IPS DF 4.7 (cell line): Measurements from ENCODE around the gene SPSB2.

ENCODE experiments used
- DNase-seq: peaks from one replicate; pipeline ENCODE4 v3.0.0-alpha.2; 2013; ENCODE audit warnings: low spot score; ENCODE audit errors: extremely low read depth

The SPSB2 gene

DNA sequence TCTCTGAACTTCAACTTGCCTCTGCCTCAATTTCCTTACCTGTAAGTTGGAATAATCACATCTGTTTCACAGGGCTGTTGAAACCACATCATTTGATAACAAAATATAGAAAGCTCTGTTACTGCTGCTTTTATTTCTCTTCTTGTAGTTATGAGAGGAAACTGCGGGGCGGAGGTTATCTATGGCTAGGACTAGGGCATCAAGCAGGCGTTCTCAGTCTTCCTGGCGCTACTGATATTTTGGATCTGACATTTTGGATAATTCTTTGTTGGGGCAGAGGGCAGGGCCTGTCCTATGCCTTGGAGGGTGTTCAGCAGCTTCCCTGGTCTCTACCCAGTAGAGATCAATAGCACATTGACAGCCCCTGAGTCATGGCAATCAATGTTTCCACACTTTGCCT is 41.0 kb downstream of the SPSB2 start:
- no peak for DNase-seq

DNA sequence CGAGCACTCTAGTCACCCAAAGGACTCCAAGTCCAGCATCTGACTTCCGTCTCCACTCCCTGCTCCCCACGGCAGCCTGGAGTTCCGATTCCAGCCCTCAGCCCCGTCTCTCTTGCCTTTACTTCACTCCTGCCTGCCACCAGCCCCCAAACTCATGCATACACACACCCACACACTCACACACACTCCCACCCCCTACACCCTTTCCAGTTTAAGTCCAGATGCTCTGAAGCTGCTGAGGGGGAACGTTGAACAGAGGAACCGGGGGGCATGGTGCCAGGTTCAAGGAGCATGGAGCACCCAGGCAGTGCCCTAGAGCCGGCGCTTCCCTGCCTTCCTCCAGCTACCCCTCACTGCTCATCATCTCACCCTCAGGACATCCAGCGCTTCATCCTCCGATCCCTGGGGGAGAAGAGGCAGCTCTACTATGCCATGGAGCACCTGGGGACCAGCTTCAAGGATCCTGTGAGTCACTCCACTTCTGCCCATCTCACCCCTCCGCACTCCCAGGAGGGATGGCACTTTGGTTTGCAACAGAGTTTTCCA is 41.6 kb downstream of the SPSB2 start:
- no peak for DNase-seq

DNA sequence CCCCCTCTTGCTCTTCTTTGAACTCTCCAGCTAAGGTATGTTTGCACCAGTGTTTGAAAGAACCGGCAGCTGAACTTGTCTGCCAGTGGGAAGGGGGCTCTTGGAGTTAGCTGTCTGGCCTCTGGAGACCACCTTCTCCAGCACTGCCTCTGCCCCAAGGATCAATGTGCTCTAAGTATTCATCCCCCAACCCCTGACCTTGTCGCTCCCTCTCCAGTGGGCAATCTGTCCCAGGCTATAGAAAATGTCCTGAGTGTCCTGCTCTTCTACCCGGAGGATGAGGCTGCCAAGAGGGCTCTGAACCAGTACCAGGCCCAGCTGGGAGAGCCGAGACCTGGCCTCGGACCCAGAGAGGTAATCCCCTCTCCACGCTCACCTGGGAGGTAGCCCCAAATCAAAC is 42.1 kb downstream of the SPSB2 start:
- DNase-seq, result no peak

DNA sequence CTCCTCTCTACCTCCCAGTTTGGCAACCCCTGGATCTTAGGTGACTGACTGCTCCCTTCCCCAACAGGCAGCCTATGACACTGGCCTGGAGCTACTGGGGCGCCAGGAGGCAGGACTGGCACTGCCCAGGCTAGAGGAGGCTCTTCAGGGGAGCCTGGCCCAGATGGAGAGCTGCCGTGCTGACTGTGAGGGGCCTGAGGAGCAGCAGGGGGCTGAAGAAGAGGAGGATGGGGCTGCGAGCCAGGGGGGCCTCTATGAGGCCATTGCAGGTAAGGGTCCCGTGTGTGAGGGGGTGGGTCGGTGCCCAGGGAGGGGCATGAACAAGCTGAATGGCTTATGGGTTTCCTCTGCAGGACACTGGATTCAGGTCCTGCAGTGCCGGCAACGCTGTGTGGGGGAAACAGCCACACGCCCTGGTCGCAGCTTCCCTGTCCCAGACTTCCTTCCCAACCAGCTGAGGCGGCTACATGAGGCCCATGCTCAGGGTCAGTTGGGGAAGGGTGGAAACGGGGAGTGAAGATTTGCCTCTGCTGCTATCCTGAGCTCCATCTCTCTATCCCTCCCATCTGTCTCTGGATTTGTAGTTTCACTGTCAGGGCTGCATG is 42.7 kb downstream of the SPSB2 start:
- no peak for DNase-seq

DNA sequence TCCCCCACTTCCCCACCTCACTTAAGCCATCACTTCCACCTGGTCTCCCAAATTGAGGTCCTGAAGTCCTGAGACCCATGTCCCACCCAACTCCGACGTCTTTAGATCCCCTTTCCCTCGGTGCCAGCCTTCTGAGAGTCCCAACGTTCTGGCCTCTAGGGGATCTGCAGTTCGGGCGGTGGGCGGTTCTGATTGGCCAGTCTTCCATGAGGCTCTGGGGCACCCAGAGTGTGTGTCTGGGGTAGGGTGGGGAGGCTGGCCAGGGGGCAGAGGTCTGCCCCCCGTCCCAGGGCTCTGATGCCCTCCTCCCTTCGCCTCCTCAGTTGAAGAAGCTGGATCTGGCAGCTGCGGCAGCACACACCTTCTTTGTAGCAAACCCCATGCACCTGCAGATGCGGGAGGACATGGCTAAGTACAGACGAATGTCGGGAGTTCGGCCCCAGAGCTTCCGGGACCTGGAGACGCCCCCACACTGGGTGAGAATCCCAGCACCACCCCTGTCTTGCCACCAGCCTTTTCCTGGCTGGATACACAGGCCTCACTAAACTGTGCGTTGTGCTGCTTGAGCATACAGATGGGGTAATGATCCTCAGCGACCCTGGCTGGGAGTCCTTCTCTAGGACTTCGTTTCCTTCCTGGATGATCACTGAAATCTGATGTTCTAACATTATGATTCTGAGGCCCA is 43.4 kb downstream of the SPSB2 start:
- no peak for DNase-seq

DNA sequence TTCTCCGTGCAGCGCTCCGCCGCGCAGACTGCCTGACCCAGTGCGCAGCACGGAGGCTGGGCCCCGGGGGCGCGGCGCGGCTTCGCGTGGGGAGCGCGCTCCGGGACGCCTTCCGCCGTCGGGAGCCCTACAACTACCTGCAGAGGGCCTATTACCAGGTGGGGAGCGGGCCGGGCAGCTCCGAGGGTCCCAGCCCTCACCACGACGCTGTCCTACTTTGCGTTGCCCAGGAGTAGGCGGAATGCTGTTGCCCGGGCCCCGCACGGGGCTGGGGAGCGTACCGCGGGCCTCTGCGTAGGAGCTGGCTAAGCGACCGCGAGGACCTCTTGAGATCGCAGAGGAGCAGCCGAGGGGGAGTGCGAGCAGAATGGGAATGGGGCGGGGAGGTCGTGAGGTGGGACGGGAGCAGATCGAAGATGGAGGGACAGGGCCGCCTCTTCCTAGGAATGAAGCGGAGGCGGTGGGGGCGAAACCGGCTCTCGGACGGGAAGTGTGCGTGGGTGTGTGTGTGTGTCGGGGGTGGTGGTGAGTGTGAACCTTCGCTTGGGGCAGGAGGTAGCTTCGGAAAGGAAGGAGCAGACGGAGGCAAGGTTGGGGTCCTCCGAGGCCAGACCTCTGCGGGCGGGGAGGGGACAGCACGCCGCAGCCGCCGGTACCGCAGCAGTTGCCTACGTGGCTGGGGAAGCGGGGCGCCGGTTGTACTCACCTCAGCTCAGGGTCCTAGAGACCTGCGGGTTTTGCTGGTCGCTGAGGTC is 44.1 kb downstream of the SPSB2 start:
- no peak for DNase-seq

DNA sequence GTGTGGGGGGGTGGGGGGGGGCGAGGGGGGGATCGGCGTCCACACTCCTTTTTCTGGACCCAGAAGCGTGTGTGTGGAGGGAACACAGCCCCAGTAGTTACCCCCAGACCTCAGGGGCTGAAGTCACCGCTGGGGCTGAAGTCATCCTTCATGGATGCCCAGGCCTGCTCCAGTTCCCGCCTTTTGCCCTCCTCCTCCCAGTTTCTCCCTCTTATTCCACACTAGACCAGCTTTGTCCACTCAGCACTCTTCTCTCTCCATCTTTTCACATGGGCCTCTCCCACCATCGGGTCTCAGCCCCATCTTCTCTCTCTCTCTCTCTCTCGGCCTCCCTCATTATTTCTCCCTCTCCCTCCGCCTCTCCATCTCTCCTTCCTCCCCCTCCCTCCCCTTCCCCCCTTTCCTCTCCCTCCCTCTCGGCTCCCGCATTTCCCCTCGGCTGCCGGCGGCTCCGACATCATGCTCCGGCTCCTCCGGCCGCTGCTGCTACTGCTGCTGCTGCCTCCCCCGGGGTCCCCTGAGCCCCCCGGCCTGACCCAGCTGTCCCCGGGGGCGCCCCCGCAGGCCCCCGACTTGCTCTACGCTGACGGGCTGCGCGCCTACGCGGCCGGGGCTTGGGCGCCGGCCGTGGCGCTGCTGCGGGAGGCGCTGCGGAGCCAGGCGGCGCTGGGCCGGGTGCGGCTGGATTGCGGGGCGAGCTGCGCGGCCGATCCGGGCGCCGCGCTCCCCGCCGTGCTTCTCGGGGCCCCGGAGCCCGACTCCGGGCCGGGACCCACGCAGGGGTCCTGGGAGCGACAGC is 44.9 kb downstream of the SPSB2 start, which contains the start of gene P3H3:
Gene P3H3, plus strand, starts transcription at position 426 of the 799 bp plus-strand sequence. Its CDS starts 34 bp downstream, at position 460.
- no peak for DNase-seq

DNA sequence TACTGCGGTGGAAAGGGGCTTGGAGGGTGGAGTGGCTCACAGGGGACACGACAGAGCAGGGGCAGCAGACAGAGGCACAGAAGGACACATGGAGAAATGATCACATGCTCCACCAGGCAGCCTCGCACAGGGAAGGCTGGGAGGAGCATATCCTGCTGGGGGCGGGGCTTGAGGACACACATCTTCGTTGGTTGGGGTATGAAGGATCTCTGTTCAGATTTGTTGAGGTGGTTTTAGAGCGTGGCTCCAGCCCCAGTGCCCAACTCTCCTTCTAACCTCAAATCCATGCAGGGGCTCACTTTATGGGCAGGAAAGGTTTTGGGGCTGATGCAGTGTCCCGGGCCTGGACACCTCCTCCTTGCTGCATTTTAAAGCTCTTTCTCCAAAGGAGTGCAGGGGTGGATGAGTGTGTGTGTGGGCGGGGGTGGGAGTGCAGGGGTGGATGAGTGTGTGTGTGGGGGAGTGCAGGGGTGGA is 45.6 kb downstream of the SPSB2 start:
- no peak for DNase-seq

DNA sequence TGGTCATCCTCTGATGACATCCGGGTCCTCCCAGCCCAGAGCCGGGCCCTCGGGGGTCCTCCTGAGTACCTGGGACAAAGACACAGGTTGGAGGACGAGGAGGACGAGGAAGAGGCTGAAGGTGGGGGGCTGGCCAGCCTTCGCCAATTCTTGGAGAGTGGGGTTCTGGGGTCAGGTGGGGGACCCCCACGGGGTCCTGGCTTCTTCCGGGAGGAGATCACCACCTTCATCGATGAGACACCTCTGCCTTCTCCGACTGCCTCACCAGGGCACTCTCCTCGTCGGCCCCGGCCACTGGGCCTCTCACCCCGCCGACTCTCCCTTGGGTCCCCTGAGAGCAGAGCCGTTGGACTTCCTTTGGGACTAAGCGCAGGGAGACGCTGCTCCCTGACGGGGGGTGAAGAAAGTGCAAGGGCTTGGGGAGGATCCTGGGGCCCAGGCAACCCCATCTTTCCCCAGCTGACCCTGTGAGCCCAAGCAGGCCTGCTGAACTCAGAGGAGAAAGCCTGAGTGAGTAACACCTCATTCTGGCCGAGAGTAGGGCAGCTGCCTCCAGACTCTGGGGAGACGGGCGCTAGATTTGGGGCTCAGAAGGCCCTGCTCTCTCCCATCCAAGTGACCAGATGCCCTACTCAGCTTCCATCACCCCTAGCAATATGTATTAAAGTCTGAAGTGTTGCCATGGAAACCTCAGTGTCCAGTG is 46.2 kb downstream of the SPSB2 start:
- no peak for DNase-seq

DNA sequence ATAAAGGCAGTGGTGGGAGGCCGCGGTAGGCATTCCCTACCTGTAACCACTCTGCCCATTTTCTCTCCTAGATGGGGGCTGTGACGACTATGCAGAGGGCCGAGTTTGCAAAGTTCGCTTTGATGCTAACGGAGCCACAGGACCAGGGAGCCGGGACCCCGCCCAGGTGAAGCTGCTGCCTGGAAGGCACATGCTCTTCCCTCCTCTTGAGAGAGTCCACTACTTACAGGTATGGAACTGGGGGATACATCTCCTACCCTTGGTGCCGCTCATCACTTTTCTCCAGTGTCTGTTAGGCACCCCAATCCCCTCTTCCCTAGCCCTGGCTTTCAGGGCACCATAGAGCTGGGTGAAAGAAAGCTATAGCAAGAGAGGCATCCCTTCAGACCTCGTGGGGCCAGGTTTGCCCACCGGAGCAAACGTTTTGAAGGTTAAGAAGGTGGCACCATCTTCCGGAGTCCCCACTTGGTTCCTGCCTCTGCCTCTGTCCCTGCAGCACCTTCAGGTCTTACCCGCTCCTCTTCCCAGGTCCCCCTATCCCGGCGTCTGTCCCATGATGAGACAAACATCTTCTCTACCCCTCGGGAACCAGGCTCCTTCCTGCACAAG is 46.9 kb downstream of the SPSB2 start:
- DNase-seq, result no peak

DNA sequence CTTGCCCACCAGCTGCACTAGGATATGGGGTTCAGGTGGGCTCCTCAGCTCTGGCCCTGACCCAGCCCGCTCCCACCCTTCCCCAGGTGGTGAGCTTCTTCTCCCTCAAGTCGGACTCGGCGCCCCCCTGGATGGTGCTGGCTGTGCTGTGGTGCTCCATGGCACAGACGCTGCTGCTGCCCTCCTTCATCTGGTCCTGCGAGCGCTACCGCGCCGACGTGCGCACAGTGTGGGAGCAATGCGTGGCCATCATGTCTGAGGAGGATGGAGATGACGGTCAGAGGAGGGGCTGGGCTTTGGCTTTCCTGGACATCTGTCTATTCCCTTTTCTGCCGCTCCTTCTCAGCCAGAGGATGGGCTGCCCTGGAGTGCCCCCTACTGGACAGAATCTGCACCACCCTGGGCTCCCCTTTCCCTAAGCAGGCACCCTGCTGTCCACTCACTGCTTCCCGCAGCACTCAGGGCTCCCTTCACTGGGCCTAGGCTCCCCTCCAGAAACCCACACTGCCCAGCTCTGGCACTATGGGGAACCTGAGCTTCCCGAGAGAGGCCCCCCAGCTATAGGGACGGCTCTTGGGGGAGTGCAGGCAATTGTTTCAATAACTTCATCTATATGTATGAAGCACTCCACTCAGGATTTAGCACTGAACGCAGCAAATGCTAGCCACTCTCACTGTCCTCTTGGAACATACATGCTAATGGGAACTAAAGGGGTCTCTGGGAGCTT is 47.5 kb downstream of the SPSB2 start:
- DNase-seq, result no peak

DNA sequence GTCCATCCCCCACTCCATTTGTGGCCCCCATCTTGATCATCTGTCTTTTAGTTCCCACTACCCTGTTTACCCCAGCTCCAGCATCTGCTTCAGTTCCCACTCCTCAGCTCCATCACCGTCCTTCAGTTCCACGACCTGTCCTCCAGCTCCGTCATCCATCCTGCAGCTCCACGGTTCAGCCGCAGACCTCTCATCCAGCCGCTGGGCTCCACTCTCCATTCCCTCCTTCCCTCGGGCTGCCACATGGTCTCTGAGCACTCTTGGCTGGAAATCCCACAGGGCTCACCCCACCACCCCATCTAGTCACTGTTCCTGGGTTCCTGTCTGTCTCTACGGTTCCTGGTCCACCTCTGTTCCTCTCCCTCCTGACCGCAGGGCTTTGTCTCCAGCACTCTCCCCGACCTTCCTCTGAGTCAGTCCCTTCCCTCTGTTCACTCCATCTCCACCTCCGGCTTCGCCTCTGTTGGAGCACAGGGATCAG is 48.2 kb downstream of the SPSB2 start:
- no peak for DNase-seq

DNA sequence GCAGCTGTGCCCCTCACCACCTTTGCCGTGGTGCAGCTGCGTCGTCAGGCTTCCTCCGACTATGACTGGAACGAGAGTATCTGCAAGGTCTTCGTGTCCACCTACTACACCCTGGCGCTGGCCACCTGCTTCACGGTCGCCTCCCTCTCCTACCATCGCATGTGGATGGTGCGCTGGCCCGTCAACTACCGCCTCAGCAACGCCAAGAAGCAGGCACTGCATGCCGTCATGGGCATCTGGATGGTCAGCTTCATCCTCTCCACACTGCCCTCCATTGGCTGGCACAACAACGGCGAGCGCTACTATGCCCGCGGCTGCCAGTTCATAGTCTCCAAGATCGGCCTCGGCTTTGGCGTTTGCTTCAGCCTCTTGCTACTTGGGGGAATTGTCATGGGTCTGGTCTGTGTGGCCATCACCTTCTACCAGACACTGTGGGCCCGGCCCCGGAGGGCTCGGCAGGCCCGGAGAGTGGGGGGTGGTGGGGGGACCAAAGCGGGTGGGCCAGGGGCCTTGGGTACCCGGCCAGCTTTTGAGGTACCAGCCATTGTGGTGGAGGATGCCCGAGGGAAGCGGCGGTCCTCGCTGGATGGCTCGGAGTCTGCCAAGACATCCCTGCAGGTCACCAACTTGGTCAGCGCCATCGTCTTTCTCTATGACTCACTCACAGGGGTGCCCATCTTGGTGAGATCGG is 48.9 kb downstream of the SPSB2 start:
- DNase-seq, result no peak

DNA sequence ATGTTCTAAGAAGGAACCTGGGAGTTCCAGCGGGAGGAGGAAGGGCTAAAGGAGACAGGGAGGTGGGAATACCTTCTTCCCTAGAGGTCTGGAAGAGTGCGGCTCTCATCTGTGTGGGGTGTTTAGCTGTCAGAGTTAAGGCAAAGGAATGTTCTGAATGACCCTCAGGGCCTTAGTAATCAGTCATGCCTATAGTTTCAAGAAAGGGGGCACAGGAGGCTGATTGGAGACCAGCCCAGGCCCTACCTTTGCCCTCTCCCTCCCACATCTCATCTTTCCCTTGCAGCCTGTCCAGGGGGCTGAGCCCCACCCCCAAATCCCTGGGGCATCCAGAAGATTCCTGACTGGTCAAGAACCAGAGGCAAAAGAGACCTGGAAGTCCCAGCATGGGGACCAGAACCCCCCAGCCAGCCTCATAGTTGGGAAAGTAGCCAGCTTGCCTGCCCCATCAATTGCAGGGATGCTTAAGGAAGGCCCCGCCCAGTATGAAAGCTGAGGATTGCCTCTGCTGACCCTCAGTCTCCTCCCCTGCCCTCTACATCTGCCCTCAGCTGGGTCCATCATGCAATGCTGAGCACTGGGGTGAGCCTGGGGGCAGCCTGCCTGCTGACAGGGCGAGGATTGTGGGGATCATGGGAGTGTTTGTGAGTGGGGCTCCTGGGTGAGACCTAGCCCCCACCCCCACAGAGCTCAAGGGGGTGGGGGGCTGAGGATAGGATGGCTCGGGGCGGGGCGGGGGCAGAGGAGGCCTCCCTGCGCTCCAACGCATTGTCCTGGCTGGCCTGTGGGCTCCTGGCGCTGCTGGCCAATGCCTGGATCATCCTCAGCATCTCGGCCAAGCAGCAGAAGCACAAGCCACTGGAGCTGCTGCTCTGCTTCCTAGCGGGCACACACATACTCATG is 49.7 kb downstream of the SPSB2 start:
- no peak for DNase-seq

DNA sequence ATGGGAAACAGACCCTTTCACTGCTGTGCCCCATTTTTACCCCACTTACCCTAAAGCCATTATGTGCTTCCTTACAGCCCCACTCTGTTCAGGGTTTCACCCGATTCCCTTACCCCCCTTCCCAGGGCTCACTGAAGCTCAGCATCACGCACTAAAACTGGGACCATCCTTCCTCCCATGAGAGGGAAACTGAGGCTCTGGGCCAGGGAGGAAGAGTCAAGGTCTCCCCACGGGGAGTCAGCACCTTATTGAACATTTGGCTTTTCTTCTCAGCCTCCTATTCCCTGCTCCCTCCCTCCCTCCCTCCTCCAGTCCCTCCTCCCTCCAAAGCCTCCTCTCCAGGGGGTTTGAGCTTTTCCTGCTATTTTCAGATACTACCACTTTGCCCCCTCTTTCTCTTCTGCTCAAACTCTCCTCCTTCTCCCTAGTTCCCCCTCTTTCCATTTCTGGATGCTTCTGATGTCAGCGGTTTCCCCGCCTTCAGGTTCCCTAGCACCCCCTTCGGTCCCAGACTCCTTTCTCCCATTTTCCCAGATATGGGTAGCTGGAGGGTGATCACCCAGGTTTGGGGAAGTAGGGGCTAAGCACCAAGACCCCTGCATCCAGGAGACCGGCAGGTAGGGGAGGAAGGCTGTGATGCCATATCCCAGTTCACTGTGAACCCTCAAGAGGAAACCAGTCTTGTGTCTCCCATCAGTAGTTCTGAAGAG is 50.5 kb downstream of the SPSB2 start:
- DNase-seq, result no peak

DNA sequence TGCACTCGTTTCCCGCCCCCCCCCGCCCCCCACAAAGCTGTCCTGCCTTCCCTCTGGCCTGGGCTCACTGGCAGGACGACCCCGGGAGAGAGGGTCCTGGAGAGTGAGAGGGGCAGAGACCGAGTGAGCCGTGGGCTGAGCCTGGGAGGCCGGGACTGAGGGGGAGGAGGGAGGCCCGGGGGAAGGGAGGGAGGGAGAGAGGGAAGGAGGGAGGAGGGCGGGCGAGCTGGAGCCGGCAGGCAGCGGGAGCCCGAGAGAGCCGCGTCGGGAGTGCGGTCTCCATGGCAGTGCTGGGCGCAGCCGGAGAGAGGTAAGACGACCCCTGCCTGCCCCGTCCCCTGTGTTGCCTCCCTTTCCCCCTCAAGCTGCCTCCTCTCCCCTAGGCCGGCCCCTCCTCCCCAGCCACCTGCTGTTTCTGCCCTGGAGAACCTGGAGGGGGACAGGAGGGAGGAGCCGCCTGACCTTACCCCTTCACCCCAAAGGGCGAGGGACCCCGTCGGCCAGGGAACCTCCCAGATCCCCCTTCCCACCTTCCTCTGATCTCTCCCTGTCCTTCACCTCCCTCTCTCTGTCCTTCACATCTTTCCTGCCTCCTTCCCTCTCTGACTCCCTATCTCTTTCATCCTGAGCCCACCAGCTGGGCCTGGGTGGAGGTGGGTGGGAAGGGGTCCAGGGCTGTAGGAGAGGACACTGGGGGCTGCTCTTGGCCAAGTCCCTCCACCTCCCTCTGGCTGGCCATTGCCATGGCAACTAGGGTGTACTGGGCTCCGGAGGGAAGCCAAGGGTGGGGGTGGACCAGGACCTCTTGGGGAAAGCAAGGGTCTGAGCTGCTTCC is 51.3 kb downstream of the SPSB2 start, which contains the start of gene GPR162:
Gene GPR162, plus strand, starts transcription at position 231 of the 835 bp plus-strand sequence. CDS start 2,078 bp downstream, outside the sequence.
- no peak for DNase-seq
